ENCODE results near the gene GHR. TPM values are rescaled to one million over a fixed set of nuclear protein-coding genes. Genes with fewer than 3 reads are reported as not detected.

GHR gene
- polyA plus RNA-seq, 1 experiment = 0.90 TPM

DNA sequence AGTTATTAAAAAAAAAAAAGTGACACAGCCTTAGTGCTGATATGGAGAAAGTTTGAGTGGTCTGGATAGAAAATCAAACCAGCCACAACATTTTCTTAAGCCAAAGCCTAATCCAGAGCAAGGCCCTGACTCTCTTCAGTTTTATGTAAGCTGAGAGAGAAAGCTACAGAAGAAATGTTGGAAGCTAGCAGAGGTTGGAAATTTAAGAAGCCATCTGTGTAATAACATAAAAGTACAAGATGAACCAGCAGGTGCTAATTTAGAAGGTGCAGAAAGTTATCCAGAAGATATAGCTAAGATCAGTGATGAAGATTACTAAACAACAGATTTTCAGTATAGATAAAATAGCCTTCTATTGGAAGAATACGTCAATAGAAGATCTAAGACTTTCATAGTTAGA lies 102.9 kb downstream of the GHR start:
- TF ChIP-seq, protein P1, sequence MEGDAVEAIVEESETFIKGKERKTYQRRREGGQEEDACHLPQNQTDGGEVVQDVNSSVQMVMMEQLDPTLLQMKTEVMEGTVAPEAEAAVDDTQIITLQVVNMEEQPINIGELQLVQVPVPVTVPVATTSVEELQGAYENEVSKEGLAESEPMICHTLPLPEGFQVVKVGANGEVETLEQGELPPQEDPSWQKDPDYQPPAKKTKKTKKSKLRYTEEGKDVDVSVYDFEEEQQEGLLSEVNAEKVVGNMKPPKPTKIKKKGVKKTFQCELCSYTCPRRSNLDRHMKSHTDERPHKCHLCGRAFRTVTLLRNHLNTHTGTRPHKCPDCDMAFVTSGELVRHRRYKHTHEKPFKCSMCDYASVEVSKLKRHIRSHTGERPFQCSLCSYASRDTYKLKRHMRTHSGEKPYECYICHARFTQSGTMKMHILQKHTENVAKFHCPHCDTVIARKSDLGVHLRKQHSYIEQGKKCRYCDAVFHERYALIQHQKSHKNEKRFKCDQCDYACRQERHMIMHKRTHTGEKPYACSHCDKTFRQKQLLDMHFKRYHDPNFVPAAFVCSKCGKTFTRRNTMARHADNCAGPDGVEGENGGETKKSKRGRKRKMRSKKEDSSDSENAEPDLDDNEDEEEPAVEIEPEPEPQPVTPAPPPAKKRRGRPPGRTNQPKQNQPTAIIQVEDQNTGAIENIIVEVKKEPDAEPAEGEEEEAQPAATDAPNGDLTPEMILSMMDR (IDR thresholded peaks at IDR 0.05; ENCODE audit: insufficient read depth, low read depth, low read length) = no peak
- no peaks in the 10 kb centered on the region for H3K36me3 ChIP-seq (ENCODE audit: control insufficient read depth, insufficient read depth, low read length)
- no peak for DNase-seq (ENCODE audit: low read depth)
- ChIA-PET CTCF (no interaction called here), POLR2A (no interaction called here)
- no peaks in the 10 kb centered on the region for H3K27me3 ChIP-seq (ENCODE audit: control insufficient read depth, insufficient read depth, low read length)
- H3K4me3 ChIP-seq (ENCODE audit: low read depth, low read length) = no peak overlapping the region

GRCh38 chr5:42531611-42532010 lies 108.4 kb downstream of the GHR start:
- TF ChIP-seq, protein P1 (IDR thresholded peaks at IDR 0.05; ENCODE audit: insufficient read depth, low read depth, low read length) = no peak
- DNase-seq (ENCODE audit: low read depth) = no peak
- no peaks in the 10 kb centered on the region for H3K36me3 ChIP-seq (ENCODE audit: control insufficient read depth, insufficient read depth, low read length)
- CTCF ChIA-PET = interaction anchor here (1.4 kb wide), 1 partner anchor 11 kb away, joined by 4 read pairs; no protein-coding TSS in a partner anchor
- H3K4me3 ChIP-seq (ENCODE audit: low read depth, low read length) = no peak overlapping the region
- H3K27me3 ChIP-seq (ENCODE audit: control insufficient read depth, insufficient read depth, low read length) = no peaks in the 10 kb centered on the region
- POLR2A ChIA-PET = no interaction called here

GRCh38 chr5:42542106-42542505 lies 118.9 kb downstream of the GHR start:
- TF ChIP-seq, protein P1 (IDR thresholded peaks at IDR 0.05; ENCODE audit: insufficient read depth, low read depth, low read length) = no peak
- Histone ChIP-seq H3K36me3 (ENCODE audit: control insufficient read depth, insufficient read depth, low read length) (no peaks in the 10 kb centered on the region), H3K27me3 (ENCODE audit: control insufficient read depth, insufficient read depth, low read length) (no peaks in the 10 kb centered on the region), H3K4me3 (ENCODE audit: low read depth, low read length) (no peak overlapping the region)
- ChIA-PET POLR2A (no interaction called here), CTCF (interaction anchor here (1.0 kb wide), 1 partner anchor 10 kb away, joined by 4 read pairs; no protein-coding TSS in a partner anchor)
- DNase-seq (ENCODE audit: low read depth) = no peak

- TF ChIP-seq, protein P1 (IDR thresholded peaks at IDR 0.05; ENCODE audit: insufficient read depth, low read depth, low read length) = no peak
- H3K36me3 ChIP-seq (ENCODE audit: control insufficient read depth, insufficient read depth, low read length) = no peaks in the 10 kb centered on the region
- CTCF ChIA-PET = no interaction called here
- no peaks in the 10 kb centered on the region for H3K27me3 ChIP-seq (ENCODE audit: control insufficient read depth, insufficient read depth, low read length)
- POLR2A ChIA-PET = no interaction called here
- DNase-seq (ENCODE audit: low read depth) = no peak
- H3K4me3 ChIP-seq (ENCODE audit: low read depth, low read length) = no peak overlapping the region
Measured at GRCh38 chr5:42543774-42544173, 120.5 kb downstream of the GHR start.

- no peak overlapping the region for H3K4me3 ChIP-seq (ENCODE audit: low read depth, low read length)
- H3K27me3 ChIP-seq (ENCODE audit: control insufficient read depth, insufficient read depth, low read length) = no peaks in the 10 kb centered on the region
- no peaks in the 10 kb centered on the region for H3K36me3 ChIP-seq (ENCODE audit: control insufficient read depth, insufficient read depth, low read length)
- TF ChIP-seq, protein P1 (IDR thresholded peaks at IDR 0.05; ENCODE audit: insufficient read depth, low read depth, low read length) = no peak
- CTCF ChIA-PET = no interaction called here
- no peak for DNase-seq (ENCODE audit: low read depth)
- POLR2A ChIA-PET = interaction anchor here (0.7 kb wide), 1 partner anchor 105 kb away, joined by 4 read pairs; no protein-coding TSS in a partner anchor
Measured at GRCh38 chr5:42545038-42545437, 121.8 kb downstream of the GHR start.

Measured in BJ (cell line).